Calu3 (cell line): ENCODE results near the gene TP53INP2. TPM values are rescaled to one million over a fixed set of nuclear protein-coding genes. Genes with fewer than 3 reads are reported as not detected.

Experiments
- BruUV-seq: library from RNA; stranded (reverse); fragments of 400-500 nt; replicated peaks from 2 replicates; lab custom pipeline; 2021; lab: Mats Ljungman, UMichigan
- CTCF ChIA-PET: fragments of 300-600 bp; sonication (Branson Sonifier 250); formaldehyde crosslinking; loops from one replicate; lab custom pipeline; 2022; ENCODE audit warnings: antibody characterized with exemption; lab: Charles Lee
- DNase-seq: peaks from one replicate; pipeline ENCODE4 v3.0.0; 2022
- H3K27ac Mint-ChIP-seq: one replicate; pipeline ENCODE4 v1.8.0; 2022; ENCODE audit warnings: mixed read lengths; ENCODE audit not compliant: unreplicated experiment
- H3K27me3 Mint-ChIP-seq: one replicate; pipeline ENCODE4 v1.8.0; 2022; ENCODE audit warnings: mixed read lengths; ENCODE audit not compliant: unreplicated experiment
- H3K36me3 Mint-ChIP-seq: one replicate; pipeline ENCODE4 v1.8.0; 2022; ENCODE audit warnings: mild to moderate bottlenecking, moderate library complexity, mixed read lengths; ENCODE audit not compliant: insufficient read depth, unreplicated experiment
- H3K4me1 Mint-ChIP-seq: one replicate; pipeline ENCODE4 v1.8.0; 2022; ENCODE audit warnings: mild to moderate bottlenecking, low read depth, mixed read lengths; ENCODE audit not compliant: unreplicated experiment
- H3K4me3 Mint-ChIP-seq: one replicate; pipeline ENCODE4 v1.8.0; 2022; ENCODE audit warnings: mild to moderate bottlenecking, low read depth, moderate library complexity, mixed read lengths; ENCODE audit not compliant: unreplicated experiment
- H3K9me3 Mint-ChIP-seq: one replicate; pipeline ENCODE4 v1.8.0; 2022; ENCODE audit warnings: low read depth, mixed read lengths; ENCODE audit not compliant: unreplicated experiment
- CTCF ChIP-seq: fragments of 200-600 bp; IDR thresholded peaks from one replicate; pipeline ENCODE4 v1.8.0; 2022; ENCODE audit warnings: antibody characterized with exemption; ENCODE audit not compliant: unreplicated experiment
- intact Hi-C: fragments of 100-400 bp; cut with micrococcal nuclease; formaldehyde crosslinking; loops from one replicate; pipeline ENCODE4 v1.10.0; 2022; ENCODE audit not compliant: unreplicated experiment
- total RNA-seq: library from RNA; stranded (reverse); gene quantifications from 2 replicates; pipeline ENCODE4 v1.2.3, GENCODE V29; 2022

Gene TP53INP2
- total RNA-seq, 1 experiment from 2014 or later, result 5.0 TPM

GRCh38 chr20:34669094-34669493 is 35.0 kb upstream of the TP53INP2 start:
- CTCF ChIA-PET, result interaction anchor here (0.9 to 1.8 kb wide), 2 partner anchors 8 to 14 kb away, joined by 3 to 4 read pairs; partner anchors contain the start of gene PIGU
- no peaks in the 10 kb centered on the region for H3K4me1 Mint-ChIP-seq
- H3K36me3 Mint-ChIP-seq, result no peaks in the 10 kb centered on the region
- no peaks in the 10 kb centered on the region for H3K27me3 Mint-ChIP-seq
- intact Hi-C loops, result no loop called here
- H3K27ac Mint-ChIP-seq, result no peak overlapping the region
- no TSS peak for BruUV-seq
- no peak for TF ChIP-seq CTCF
- H3K9me3 Mint-ChIP-seq, result no peaks in the 10 kb centered on the region
- DNase-seq, result no peak
- H3K4me3 Mint-ChIP-seq, result no peak overlapping the region

- DNase-seq, result no peak
- BruUV-seq, result no TSS peak
- H3K27me3 Mint-ChIP-seq, result no peaks in the 10 kb centered on the region
- no peak overlapping the region for H3K27ac Mint-ChIP-seq
- H3K4me3 Mint-ChIP-seq, result no peak overlapping the region
- no peak for TF ChIP-seq CTCF
- no peaks in the 10 kb centered on the region for H3K9me3 Mint-ChIP-seq
- peaks cover 17% of the 10 kb centered on the region for H3K36me3 Mint-ChIP-seq
- H3K4me1 Mint-ChIP-seq, result peaks cover 18% of the 10 kb centered on the region
- CTCF ChIA-PET, result no interaction called here
- intact Hi-C loops, result no loop called here
Measured at GRCh38 chr20:34673412-34673811, 30.7 kb upstream of the TP53INP2 start.

- H3K36me3 Mint-ChIP-seq, result peaks cover 17% of the 10 kb centered on the region
- intact Hi-C loops, result no loop called here
- BruUV-seq, result no TSS peak
- TF ChIP-seq CTCF, result no peak
- peaks cover 27% of the 10 kb centered on the region for H3K4me1 Mint-ChIP-seq
- peak overlapping the region; percentile 25 for H3K27ac Mint-ChIP-seq
- CTCF ChIA-PET, result interaction anchor here (0.6 to 0.9 kb wide), 5 partner anchors 17 to 387 kb away, joined by 3 to 4 read pairs (median 4); no protein-coding TSS in a partner anchor
- peak overlapping the region; percentile 89 for H3K4me3 Mint-ChIP-seq
- no peaks in the 10 kb centered on the region for H3K27me3 Mint-ChIP-seq
- DNase-seq, result no peak
- H3K9me3 Mint-ChIP-seq, result no peaks in the 10 kb centered on the region
Measured at GRCh38 chr20:34675561-34675960, 28.6 kb upstream of the TP53INP2 start.

- H3K36me3 Mint-ChIP-seq, result peaks cover 17% of the 10 kb centered on the region
- TSS peak; percentile 56 for BruUV-seq
- CTCF ChIA-PET, result interaction anchor here (0.6 to 1.5 kb wide), 5 partner anchors 12 to 111 kb away, joined by 3 to 4 read pairs (median 3); no protein-coding TSS in a partner anchor
- H3K4me3 Mint-ChIP-seq, result peak overlapping the region; percentile 89
- H3K9me3 Mint-ChIP-seq, result no peaks in the 10 kb centered on the region
- peak overlapping the region; percentile 71 for H3K27ac Mint-ChIP-seq
- H3K4me1 Mint-ChIP-seq, result peaks cover 27% of the 10 kb centered on the region
- no peaks in the 10 kb centered on the region for H3K27me3 Mint-ChIP-seq
- TF ChIP-seq CTCF, result no peak
- intact Hi-C loops, result loop anchor here (2.0 kb wide), 1 partner anchor 29 kb away; the partner anchor contains the start of gene TP53INP2
- DNase-seq, result no peak
Measured at GRCh38 chr20:34675993-34676641, 28.0 kb upstream of the TP53INP2 start.
